Measurements from ENCODE around the gene TBL1X. TPM values are rescaled to one million over a fixed set of nuclear protein-coding genes. Genes with fewer than 3 reads are reported as not detected.

TBL1X gene
- total and polyA plus RNA-seq, 2 of the 4 experiments (the other 2 are of a cell fraction), result 16.2 to 20.8 TPM

DNA sequence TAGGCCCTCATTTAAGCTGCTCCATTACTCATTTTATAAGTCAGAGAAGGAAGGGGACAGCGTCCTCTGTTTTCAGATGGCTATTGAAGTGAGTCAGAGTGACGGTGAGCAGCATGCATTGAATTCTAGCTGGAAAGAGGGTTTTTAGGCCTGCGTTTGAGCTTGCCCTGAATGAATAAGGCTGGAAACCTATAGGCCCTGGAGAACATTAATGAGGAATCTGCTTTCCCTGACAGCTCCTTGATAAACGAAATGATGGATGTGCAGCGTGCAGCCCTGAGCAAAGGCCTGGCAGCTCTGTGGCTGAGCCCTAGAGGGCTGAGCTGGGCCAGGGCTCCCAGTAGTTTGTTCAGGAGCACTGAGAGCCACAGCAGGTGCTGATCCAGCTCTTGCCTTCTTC, 33.4 kb downstream of the TBL1X start:
- Histone ChIP-seq H3K4me1 (ENCODE audit: control insufficient read depth, insufficient read depth, low read length) (peaks cover 6% of the 10 kb centered on the region), H2AFZ (replicated peaks; ENCODE audit: low read length, poor library complexity) (no peak overlapping the region), H4K91ac (ENCODE audit: insufficient read depth, low read depth, low read length) (no peak overlapping the region), H3K23ac (ENCODE audit: low read depth, low read length) (no peak overlapping the region), H4K5ac (ENCODE audit: low read depth, low read length) (no peak overlapping the region), H4K20me1 (ENCODE audit: insufficient read depth, low read length) (peaks cover 61% of the 10 kb centered on the region), H3K9me3 (ENCODE audit: control insufficient read depth, insufficient read depth, low read length) (no peaks in the 10 kb centered on the region), H3K4ac (ENCODE audit: low read depth, low read length) (no peak overlapping the region), H2BK20ac (ENCODE audit: low read depth, low read length) (no peak overlapping the region), H3K9ac (ENCODE audit: low read depth, low read length) (no peak overlapping the region), H2BK5ac (ENCODE audit: low read depth, low read length, poor library complexity, severe bottlenecking) (no peak overlapping the region), H2BK120ac (ENCODE audit: low read depth, low read length) (no peak overlapping the region), H3K27ac (ENCODE audit: insufficient read depth, low read length) (no peak overlapping the region), H3K27me3 (ENCODE audit: control insufficient read depth, insufficient read depth, low read length) (no peaks in the 10 kb centered on the region), H3K36me3 (ENCODE audit: control insufficient read depth, insufficient read depth, low read length) (peaks cover 11% of the 10 kb centered on the region), H2AK5ac (ENCODE audit: low read depth, low read length) (no peak overlapping the region), H3K18ac (ENCODE audit: low read depth, low read length) (no peak overlapping the region), H3K14ac (replicated peaks; ENCODE audit: low read depth, low read length) (no peak overlapping the region), H3K56ac (ENCODE audit: extremely low read depth, insufficient read depth, low read length) (no peak overlapping the region), H2AK9ac (replicated peaks; ENCODE audit: low read depth, low read length, poor library complexity) (no peak overlapping the region), H2BK15ac (ENCODE audit: low read depth, low read length) (no peak overlapping the region), H3K4me2 (ENCODE audit: low read depth, low read length) (no peak overlapping the region), H3K79me1 (ENCODE audit: low read depth in 1 of 2, low read length in 2 of 2) (peaks cover 9 to 50% of the 10 kb centered on the region in 2 experiments; a peak in 3 of 4 replicates), H3K9me1 (ENCODE audit: insufficient read depth, low read length) (peaks cover 14% of the 10 kb centered on the region; the same call in 1 of the 2 replicates), H4K8ac (ENCODE audit: low read depth in 2 of 2, low read length in 2 of 2) (no peak overlapping the region), H3K4me3 (ENCODE audit: insufficient read depth, low read depth, low read length) (no peak overlapping the region)
- ChIA-PET POLR2A (ENCODE audit: unreplicated experiment) (no interaction called here), CTCF (no interaction called here)
- BruUV-seq (replicated peaks), result no TSS peak
- 45% methylated on average over 2 of the region's 5 CpGs; no CpG with 5 or more reads in 1 of the 2 experiments for WGBS, 2 experiments (ENCODE audit: extremely low coverage in 2 of 2, insufficient read length in 1 of 2)
- intact Hi-C loops (cut with micrococcal nuclease) (no loop called here), dilution Hi-C loops (cut with HindIII; ENCODE audit: low sequenced_read_pairs, unreplicated experiment) (no loop called here), in situ Hi-C loops (cut with MboI; ENCODE audit: low sequenced_read_pairs) (no loop called here)
- peak; percentile 52 for DNase-seq
- no peak for ATAC-seq (ENCODE audit: low read depth)
- TF ChIP-seq MAFK (IDR thresholded peaks at IDR 0.05; ENCODE audit: low read depth, low read length) (no peak), CHD1 (IDR thresholded peaks at IDR 0.05; ENCODE audit: low read depth, low read length) (no peak), RAD21 (IDR thresholded peaks at IDR 0.05; ENCODE audit: low read length) (no peak), CEBPB (IDR thresholded peaks at IDR 0.05; ENCODE audit: low read depth, low read length) (no peak), RFX5 (IDR thresholded peaks at IDR 0.05; ENCODE audit: low read depth, low read length) (no peak), BHLHE40 (IDR thresholded peaks at IDR 0.05; ENCODE audit: low read depth, low read length) (no peak), FOS (IDR thresholded peaks at IDR 0.05; ENCODE audit: low read depth, low read length) (no peak), SMC3 (IDR thresholded peaks at IDR 0.05; ENCODE audit: low read depth, low read length) (no peak), MXI1 (IDR thresholded peaks at IDR 0.05; ENCODE audit: borderline replicate concordance, low read depth, low read length) (no peak), POLR2A (IDR thresholded peaks at IDR 0.05; ENCODE audit: low read depth, low read length) (no peak), RCOR1 (IDR thresholded peaks at IDR 0.05; ENCODE audit: insufficient replicate concordance, low read length) (no peak), MAZ (IDR thresholded peaks at IDR 0.05; ENCODE audit: borderline replicate concordance, low read depth, low read length) (no peak), NFE2L2 (IDR thresholded peaks at IDR 0.05; ENCODE audit: low read depth, low read length) (no peak)
- TF ChIP-seq, protein P1, sequence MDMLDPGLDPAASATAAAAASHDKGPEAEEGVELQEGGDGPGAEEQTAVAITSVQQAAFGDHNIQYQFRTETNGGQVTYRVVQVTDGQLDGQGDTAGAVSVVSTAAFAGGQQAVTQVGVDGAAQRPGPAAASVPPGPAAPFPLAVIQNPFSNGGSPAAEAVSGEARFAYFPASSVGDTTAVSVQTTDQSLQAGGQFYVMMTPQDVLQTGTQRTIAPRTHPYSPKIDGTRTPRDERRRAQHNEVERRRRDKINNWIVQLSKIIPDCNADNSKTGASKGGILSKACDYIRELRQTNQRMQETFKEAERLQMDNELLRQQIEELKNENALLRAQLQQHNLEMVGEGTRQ (IDR thresholded peaks at IDR 0.05; ENCODE audit: low read depth, low read length), result no peak
- TF ChIP-seq, protein P2, sequence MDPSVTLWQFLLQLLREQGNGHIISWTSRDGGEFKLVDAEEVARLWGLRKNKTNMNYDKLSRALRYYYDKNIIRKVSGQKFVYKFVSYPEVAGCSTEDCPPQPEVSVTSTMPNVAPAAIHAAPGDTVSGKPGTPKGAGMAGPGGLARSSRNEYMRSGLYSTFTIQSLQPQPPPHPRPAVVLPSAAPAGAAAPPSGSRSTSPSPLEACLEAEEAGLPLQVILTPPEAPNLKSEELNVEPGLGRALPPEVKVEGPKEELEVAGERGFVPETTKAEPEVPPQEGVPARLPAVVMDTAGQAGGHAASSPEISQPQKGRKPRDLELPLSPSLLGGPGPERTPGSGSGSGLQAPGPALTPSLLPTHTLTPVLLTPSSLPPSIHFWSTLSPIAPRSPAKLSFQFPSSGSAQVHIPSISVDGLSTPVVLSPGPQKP (IDR thresholded peaks at IDR 0.05; ENCODE audit: borderline replicate concordance, low read depth, low read length), result no peak
- TF ChIP-seq, protein P3, sequence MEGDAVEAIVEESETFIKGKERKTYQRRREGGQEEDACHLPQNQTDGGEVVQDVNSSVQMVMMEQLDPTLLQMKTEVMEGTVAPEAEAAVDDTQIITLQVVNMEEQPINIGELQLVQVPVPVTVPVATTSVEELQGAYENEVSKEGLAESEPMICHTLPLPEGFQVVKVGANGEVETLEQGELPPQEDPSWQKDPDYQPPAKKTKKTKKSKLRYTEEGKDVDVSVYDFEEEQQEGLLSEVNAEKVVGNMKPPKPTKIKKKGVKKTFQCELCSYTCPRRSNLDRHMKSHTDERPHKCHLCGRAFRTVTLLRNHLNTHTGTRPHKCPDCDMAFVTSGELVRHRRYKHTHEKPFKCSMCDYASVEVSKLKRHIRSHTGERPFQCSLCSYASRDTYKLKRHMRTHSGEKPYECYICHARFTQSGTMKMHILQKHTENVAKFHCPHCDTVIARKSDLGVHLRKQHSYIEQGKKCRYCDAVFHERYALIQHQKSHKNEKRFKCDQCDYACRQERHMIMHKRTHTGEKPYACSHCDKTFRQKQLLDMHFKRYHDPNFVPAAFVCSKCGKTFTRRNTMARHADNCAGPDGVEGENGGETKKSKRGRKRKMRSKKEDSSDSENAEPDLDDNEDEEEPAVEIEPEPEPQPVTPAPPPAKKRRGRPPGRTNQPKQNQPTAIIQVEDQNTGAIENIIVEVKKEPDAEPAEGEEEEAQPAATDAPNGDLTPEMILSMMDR (conservative IDR thresholded peaks at IDR 0.05; ENCODE audit: low read depth, low read length), result no peak

All from IMR-90 (cell line).